ENCODE measurements around the gene HNRNPU.
A peak's percentile ranks its signal among the peaks of the same experiment; 100 is the strongest.

The HNRNPU gene

DNA sequence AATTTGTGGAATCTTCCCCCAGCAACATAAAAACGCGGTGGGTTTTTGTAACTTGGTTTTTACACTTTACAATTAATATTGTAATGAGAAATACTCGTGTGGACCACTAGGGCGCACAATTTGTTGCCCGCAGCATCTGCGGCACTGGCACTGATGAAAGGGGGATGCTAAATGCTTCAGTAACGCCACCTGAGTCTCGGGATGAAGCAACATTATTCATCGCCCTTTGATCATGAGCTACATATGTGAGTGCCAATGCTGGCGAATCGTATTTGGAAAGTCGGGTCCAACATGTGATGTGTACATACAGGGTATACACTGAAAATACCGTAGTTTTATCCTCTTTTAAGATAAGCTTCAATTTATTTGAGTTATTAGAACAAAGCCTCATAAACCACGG is 63.1 kb downstream of the HNRNPU start:
- peak in 1 of 3 experiments; percentile 19 for DNase-seq

DNA sequence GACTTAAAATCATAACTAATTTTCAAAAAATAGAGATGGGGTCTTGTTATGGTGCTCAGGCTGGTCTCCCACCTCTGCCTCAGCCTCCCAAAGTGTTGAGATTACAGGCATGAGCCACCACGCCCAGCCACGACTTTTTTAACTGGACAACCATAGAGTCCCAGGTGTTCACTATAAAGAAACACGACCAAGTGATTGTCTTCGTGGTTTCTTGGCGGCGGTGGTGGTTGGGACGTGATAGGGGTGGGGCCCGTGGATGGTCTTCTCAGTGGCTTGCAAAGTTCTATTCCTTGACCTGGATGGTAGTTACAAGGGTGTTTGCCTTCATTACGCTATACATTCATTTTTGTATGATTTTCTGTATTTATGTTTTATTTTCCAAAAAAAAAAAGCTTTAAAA is 63.5 kb downstream of the HNRNPU start:
- DNase-seq = no peak
